ENCODE results near the gene OR6A2. TPM values are rescaled to one million over a fixed set of nuclear protein-coding genes. Genes with fewer than 3 reads are reported as not detected.

The OR6A2 gene
- polyA plus RNA-seq, 3 donors = not detected

DNA sequence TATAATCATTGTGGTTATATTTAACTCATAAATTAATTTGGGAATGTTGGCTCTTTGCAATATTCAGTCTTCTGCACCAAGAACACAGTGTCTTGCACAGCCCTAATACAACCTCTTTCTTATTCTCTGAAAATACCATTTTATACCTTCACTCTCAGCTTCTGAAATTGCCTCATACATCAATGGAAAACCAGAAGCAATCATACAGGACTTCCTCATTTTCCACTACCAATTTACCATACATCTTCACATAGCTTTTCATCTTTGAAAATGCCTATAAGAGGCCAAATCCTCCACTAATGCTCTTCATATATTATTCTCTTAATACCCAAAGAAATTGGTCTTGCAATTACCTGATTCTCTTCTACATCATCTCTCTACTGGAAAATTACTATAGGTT is 21.0 kb downstream of the OR6A2 start:
- no peak overlapping the region for H2AFZ ChIP-seq (ENCODE audit: insufficient read depth, low read depth, low read length, poor library complexity, severe bottlenecking)
- no peaks in the 10 kb centered on the region for H3K27me3 ChIP-seq (ENCODE audit: control insufficient read depth in 2 of 2, insufficient read depth in 2 of 2, low read length in 2 of 2)
- no peaks in the 10 kb centered on the region for H3K9me3 ChIP-seq (replicated peaks in 1 of 2; ENCODE audit: control insufficient read depth in 1 of 2, insufficient read depth in 1 of 2, low read length in 2 of 2)
- no peak overlapping the region for H3K4me2 ChIP-seq (replicated peaks; ENCODE audit: extremely low read depth, low read length, poor library complexity, severe bottlenecking)
- H3K36me3 ChIP-seq (replicated peaks in 1 of 2; ENCODE audit: control insufficient read depth in 1 of 2, insufficient read depth in 2 of 2, low read length in 2 of 2) = no peaks in the 10 kb centered on the region
- H3K4me3 Mint-ChIP-seq = no peak overlapping the region
- H3K27ac Mint-ChIP-seq = no peak overlapping the region
- peak in 2 of 3 donors; percentile 3 to 11 for DNase-seq
- intact Hi-C loops (cut with micrococcal nuclease) = no loop called here
- no peaks in the 10 kb centered on the region for H3K4me1 ChIP-seq (ENCODE audit: control insufficient read depth in 1 of 2, insufficient read depth in 2 of 2, low read length in 2 of 2)
- TF ChIP-seq, protein P1, sequence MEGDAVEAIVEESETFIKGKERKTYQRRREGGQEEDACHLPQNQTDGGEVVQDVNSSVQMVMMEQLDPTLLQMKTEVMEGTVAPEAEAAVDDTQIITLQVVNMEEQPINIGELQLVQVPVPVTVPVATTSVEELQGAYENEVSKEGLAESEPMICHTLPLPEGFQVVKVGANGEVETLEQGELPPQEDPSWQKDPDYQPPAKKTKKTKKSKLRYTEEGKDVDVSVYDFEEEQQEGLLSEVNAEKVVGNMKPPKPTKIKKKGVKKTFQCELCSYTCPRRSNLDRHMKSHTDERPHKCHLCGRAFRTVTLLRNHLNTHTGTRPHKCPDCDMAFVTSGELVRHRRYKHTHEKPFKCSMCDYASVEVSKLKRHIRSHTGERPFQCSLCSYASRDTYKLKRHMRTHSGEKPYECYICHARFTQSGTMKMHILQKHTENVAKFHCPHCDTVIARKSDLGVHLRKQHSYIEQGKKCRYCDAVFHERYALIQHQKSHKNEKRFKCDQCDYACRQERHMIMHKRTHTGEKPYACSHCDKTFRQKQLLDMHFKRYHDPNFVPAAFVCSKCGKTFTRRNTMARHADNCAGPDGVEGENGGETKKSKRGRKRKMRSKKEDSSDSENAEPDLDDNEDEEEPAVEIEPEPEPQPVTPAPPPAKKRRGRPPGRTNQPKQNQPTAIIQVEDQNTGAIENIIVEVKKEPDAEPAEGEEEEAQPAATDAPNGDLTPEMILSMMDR (IDR thresholded peaks at IDR 0.05) = no peak
- H3K9ac ChIP-seq (ENCODE audit: insufficient read depth, low read length, poor library complexity, severe bottlenecking) = no peak overlapping the region
- H3K27me3 Mint-ChIP-seq (ENCODE audit: low read depth in 3 of 3) = peaks cover 2 to 5% (median 5%) of the 10 kb centered on the region in 3 donors
- peaks cover 0 to 1% (median 0%) of the 10 kb centered on the region in 7 donors for H3K9me3 Mint-ChIP-seq
- no peaks in the 10 kb centered on the region for H4K20me1 ChIP-seq (ENCODE audit: insufficient read depth, low read length)
- no peaks in the 10 kb centered on the region for H3K36me3 Mint-ChIP-seq
- H3K4me3 ChIP-seq (replicated peaks in 1 of 3; ENCODE audit: low read depth in 2 of 3, low read length in 3 of 3) = no peak overlapping the region
- no peaks in the 10 kb centered on the region for H3K79me2 ChIP-seq (ENCODE audit: insufficient read depth, low read length)
- H3K4me1 Mint-ChIP-seq = no peaks in the 10 kb centered on the region
- H3K27ac ChIP-seq (ENCODE audit: low read depth in 1 of 2, low read length in 2 of 2) = no peak overlapping the region

DNA sequence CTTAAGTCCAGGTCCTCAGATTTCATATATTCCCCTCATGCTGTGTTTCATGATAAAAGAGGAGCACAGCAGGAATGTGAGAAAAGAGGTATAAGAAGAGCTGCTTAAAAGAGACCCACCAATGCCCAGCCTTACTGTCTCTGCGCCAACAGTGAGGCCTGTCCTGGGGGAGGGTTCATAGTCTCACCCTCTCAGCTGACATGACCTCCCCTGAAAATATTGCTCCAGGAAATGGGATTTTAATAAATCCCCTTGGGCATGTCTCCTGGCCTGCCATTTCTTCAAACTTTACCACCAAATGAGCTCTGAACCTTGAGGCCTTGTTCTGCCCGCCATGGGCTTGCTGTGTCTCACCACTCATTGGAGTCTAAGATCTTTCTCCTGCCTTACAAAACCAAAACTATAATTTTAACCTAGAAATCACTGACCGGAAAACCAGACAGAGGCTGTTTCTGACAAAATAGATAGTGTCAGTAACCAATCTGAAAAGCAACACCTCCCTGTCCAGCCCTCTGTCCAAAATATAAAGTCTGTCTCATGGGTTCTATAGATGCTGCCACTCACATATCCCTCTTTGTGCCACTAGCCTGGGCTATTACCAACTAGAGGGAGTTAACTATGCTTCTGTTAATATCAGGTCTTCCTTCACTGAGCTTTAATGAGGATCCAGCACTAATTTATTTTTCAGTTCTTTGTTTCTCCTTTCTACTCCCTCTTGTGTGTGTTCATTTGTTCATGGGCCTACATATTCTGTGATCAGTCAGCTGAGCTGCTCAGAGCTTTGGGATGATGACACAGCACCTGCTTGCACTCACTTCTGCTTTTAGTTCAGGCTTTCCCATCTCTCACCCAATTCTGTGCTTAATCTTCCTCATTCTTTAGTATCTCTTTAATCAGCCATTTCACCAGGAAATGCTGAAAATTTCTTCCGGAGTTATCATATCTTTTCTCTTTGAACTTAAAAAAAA is 27.3 kb downstream of the OR6A2 start, which contains the start of gene OR2AG2:
OR2AG2 (minus strand) TSS at position 51 of the 968 bp plus-strand sequence. CDS start 3,019 bp downstream, outside the sequence.
- Mint-ChIP-seq H3K4me1 (peaks cover 15% of the 10 kb centered on the region), H3K27ac (peak within 1 kb of the TSS; percentile 9 to 89 (median 81)), H3K9me3 (peaks cover 0 to 1% (median 0%) of the 10 kb centered on the region in 7 donors), H3K27me3 (ENCODE audit: low read depth in 3 of 3) (peaks cover 0 to 8% (median 2%) of the 10 kb centered on the region in 3 donors), H3K4me3 (no peak within 1 kb of the TSS), H3K36me3 (no peaks in the 10 kb centered on the region)
- Histone ChIP-seq H3K9ac (ENCODE audit: insufficient read depth, low read length, poor library complexity, severe bottlenecking) (no peak within 1 kb of the TSS), H3K27me3 (ENCODE audit: control insufficient read depth in 2 of 2, insufficient read depth in 2 of 2, low read length in 2 of 2) (no peaks in the 10 kb centered on the region), H3K4me2 (replicated peaks; ENCODE audit: extremely low read depth, low read length, poor library complexity, severe bottlenecking) (no peak within 1 kb of the TSS), H3K4me1 (ENCODE audit: control insufficient read depth in 1 of 2, insufficient read depth in 2 of 2, low read length in 2 of 2) (peaks cover 8 to 9% of the 10 kb centered on the region in 2 donors), H3K4me3 (replicated peaks in 1 of 3; ENCODE audit: low read depth in 2 of 3, low read length in 3 of 3) (no peak within 1 kb of the TSS), H3K9me3 (replicated peaks in 1 of 2; ENCODE audit: control insufficient read depth in 1 of 2, insufficient read depth in 1 of 2, low read length in 2 of 2) (no peaks in the 10 kb centered on the region), H3K27ac (ENCODE audit: low read depth in 1 of 2, low read length in 2 of 2) (peak within 1 kb of the TSS; percentile 36 to 74), H3K79me2 (ENCODE audit: insufficient read depth, low read length) (no peaks in the 10 kb centered on the region), H2AFZ (ENCODE audit: insufficient read depth, low read depth, low read length, poor library complexity, severe bottlenecking) (peak within 1 kb of the TSS; percentile 13), H3K36me3 (replicated peaks in 1 of 2; ENCODE audit: control insufficient read depth in 1 of 2, insufficient read depth in 2 of 2, low read length in 2 of 2) (no peaks in the 10 kb centered on the region), H4K20me1 (ENCODE audit: insufficient read depth, low read length) (no peaks in the 10 kb centered on the region)
- 100% methylated on average over 2 of the region's 4 CpGs for WGBS (ENCODE audit: insufficient coverage)
- peak; percentile 78 to 88 (median 82) for DNase-seq
- TF ChIP-seq, protein P1 (IDR thresholded peaks at IDR 0.05) = no peak
- intact Hi-C loops (cut with micrococcal nuclease) = no loop called here
